Measurements from ENCODE around the gene CSMD2.

The CSMD2 gene

GRCh38 chr1:33465316-33465715, 699.7 kb downstream of the CSMD2 start:
- no peak for DNase-seq

- no peak for DNase-seq
Observed at GRCh38 chr1:33464552-33464951, 700.5 kb downstream of the CSMD2 start.

Data from activated T-cell treated with anti-CD3 and anti-CD28 coated beads, Interleukin-2, amount 50 U/mL, for 1 hour (primary cell).